CD4-positive, alpha-beta T cell treated with Interleukin-4 for 4 hours (primary cell): Measurements from ENCODE around the gene CDH4.

Experiments
- DNase-seq: peaks from one replicate; pipeline ENCODE4 v3.0.0-alpha.2; 2020

Gene CDH4

GRCh38 chr20:61521687-61522420 is 269.8 kb downstream of the CDH4 start:
- DNase-seq: no peak

GRCh38 chr20:61522498-61523090 is 270.5 kb downstream of the CDH4 start:
- DNase-seq: no peak

GRCh38 chr20:61523145-61523544 is 271.1 kb downstream of the CDH4 start:
- no peak for DNase-seq

- no peak for DNase-seq
Observed at GRCh38 chr20:61524951-61525666, 273.0 kb downstream of the CDH4 start.

- no peak for DNase-seq
Observed at GRCh38 chr20:61525781-61526431, 273.8 kb downstream of the CDH4 start.

GRCh38 chr20:61526907-61527306 is 274.8 kb downstream of the CDH4 start:
- DNase-seq: no peak

GRCh38 chr20:61527626-61528025 is 275.6 kb downstream of the CDH4 start:
- DNase-seq: no peak

GRCh38 chr20:61528591-61528990 is 276.5 kb downstream of the CDH4 start:
- no peak for DNase-seq

GRCh38 chr20:61529354-61529753 is 277.3 kb downstream of the CDH4 start:
- no peak for DNase-seq

GRCh38 chr20:61531553-61532345 is 279.7 kb downstream of the CDH4 start:
- no peak for DNase-seq

- DNase-seq: no peak
Observed at GRCh38 chr20:61532736-61533135, 280.7 kb downstream of the CDH4 start.

- no peak for DNase-seq
Observed at GRCh38 chr20:61533231-61533631, 281.2 kb downstream of the CDH4 start.

GRCh38 chr20:61534346-61534745 is 282.3 kb downstream of the CDH4 start:
- no peak for DNase-seq

GRCh38 chr20:61535091-61535490 is 283.0 kb downstream of the CDH4 start:
- no peak for DNase-seq

- DNase-seq: no peak
Observed at GRCh38 chr20:61535536-61535935, 283.5 kb downstream of the CDH4 start.

- DNase-seq: no peak
Observed at GRCh38 chr20:61535956-61536355, 283.9 kb downstream of the CDH4 start.

GRCh38 chr20:61536671-61537070 is 284.6 kb downstream of the CDH4 start:
- no peak for DNase-seq

- DNase-seq: no peak
Observed at GRCh38 chr20:61537239-61538182, 285.4 kb downstream of the CDH4 start.

- DNase-seq: no peak
Observed at GRCh38 chr20:61538183-61538942, 286.3 kb downstream of the CDH4 start.

GRCh38 chr20:61538943-61539265 is 286.8 kb downstream of the CDH4 start:
- no peak for DNase-seq
